Skin epidermis (tissue), 12 donors: ENCODE results near the gene SLAMF8.

Experiments used
- H3K27ac ChIP-seq, 21 experiments: fragments of 200-600 bp; sonication (generic) in 11 of 21; one replicate each; pipeline ENCODE4 v1.5.0; 2020; ENCODE audit warnings: mild to moderate bottlenecking in 3 of 21, inconsistent platforms in 2 of 21, moderate library complexity in 2 of 21
- H3K4me3 ChIP-seq, 7 experiments: fragments of 200-600 bp; sonication (generic) in 2 of 7; one replicate each; pipeline ENCODE4 v1.5.0; 2020; ENCODE audit warnings: inconsistent platforms in 2 of 7, mild to moderate bottlenecking in 2 of 7, moderate library complexity in 1 of 7

The SLAMF8 gene

DNA sequence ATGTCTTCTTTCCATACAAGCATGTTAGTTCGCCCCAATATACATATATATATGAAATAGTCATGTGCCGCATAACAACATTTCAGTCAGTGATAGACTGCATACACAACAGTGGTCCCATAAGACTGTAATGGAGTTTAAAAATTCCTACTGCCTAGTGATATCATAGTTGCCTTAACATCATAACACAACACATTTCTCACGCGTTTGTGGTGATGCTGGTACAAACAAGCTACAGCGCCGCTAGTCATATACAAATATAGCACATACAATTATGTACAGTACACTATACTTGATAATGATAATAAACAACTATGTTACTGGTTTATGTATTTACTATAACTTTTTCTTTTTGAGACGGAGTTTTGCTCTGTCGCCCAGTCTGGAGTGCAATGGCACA is 10.7 kb upstream of the SLAMF8 start:
- Histone ChIP-seq H3K27ac (no peak overlapping the region), H3K4me3 (no peak overlapping the region)

- no peak overlapping the region for H3K27ac ChIP-seq
- H3K4me3 ChIP-seq: no peak overlapping the region
Observed at GRCh38 chr1:159817276-159818041, 9.2 kb upstream of the SLAMF8 start.

GRCh38 chr1:159821171-159821867 is 5.4 kb upstream of the SLAMF8 start:
- Histone ChIP-seq H3K4me3 (no peak overlapping the region), H3K27ac (no peak overlapping the region)

DNA sequence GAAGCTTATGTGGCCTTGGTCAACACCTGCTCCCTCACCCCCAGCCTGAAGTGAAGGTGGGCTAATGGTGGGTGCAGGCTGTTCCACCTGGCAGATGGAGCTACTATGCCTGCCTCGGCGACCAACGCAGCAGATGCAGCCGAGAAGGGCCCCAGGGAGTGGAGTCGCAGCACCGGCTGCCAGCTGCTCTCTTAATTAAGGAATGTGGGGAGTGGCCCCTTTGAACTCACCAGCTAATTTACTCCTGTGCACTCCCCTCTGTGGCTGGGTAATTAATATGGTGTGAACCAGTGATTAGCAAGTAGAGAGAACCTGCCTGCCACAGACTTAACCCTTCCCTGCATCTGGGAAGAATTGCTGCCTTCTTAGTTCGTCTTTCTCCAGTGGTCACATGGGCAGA is 3.3 kb upstream of the SLAMF8 start:
- Histone ChIP-seq H3K4me3 (no peak overlapping the region), H3K27ac (peak overlapping the region in 2 of 21 experiments; percentile 10 to 30)

GRCh38 chr1:159825564-159825963 is 1.1 kb upstream of the SLAMF8 start:
- Histone ChIP-seq H3K4me3 (no peak overlapping the region), H3K27ac (peak overlapping the region in 14 of 21 experiments; percentile 9 to 88 (median 49))

- Histone ChIP-seq H3K4me3 (peak overlapping the region in 5 of 7 experiments; percentile 4 to 21 (median 14)), H3K27ac (peak overlapping the region in 17 of 21 experiments; percentile 4 to 88 (median 71))
Observed at GRCh38 chr1:159827102-159827490, 423 bp downstream of the SLAMF8 start.

GRCh38 chr1:159827549-159827948 is 876 bp downstream of the SLAMF8 start:
- Histone ChIP-seq H3K4me3 (peak overlapping the region in 4 of 7 experiments; percentile 11 to 21 (median 14)), H3K27ac (peak overlapping the region in 13 of 21 experiments; percentile 41 to 88 (median 72))

DNA sequence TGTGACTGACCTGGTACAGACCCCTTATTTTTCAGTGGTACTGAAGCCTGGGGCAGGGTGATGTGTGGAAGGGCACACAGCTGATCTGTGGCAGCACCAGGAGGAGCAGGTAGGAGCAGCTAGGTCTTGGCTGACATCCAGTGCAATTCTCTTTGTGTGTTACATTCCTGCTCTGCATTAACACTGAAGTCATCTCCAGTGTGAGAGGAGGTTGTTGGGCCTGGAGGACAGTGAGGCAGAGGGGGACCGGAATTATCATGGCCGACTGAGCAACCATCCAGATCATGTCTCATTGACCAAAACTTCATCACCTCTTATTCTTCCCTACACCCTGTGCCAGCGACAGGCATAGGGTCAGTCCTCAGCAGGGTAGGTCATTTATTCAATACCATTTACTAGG is 1.5 kb downstream of the SLAMF8 start:
- Histone ChIP-seq H3K27ac (peak overlapping the region in 9 of 21 experiments; percentile 29 to 88 (median 84)), H3K4me3 (peak overlapping the region in 5 of 7 experiments; percentile 0 to 15 (median 11))

DNA sequence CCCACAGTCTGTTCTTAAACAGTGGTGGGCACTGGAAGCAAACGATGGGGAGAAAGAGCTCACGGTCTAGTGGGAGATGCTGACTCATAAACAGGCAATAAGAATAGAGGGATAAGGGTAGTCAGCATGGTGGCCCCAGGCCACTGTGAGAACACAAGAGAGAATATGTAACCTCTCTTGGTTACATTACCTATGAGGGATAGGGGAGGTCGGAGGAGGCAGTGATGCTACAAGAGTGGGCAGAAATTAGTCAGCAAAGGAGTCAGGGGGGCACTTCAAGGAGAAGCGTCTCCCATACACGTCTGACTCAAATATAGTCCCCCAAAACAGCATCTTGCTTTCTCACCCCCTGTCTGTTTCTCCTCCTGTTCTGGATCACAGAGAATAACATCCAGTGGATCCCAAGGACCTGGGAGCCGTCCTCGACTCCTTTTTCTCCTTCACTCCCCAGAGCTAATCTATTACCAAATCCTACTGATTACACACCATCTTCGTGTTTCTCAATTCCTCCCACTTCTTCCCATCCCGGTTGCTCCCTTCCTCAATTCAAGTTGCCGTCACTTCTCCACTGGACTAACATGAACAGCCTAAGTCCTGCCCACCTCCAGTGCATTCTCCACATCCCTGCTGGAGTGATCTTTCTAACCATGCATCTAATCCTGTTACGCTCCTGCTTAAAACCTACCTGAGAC is 2.1 kb downstream of the SLAMF8 start:
- Histone ChIP-seq H3K4me3 (peak overlapping the region in 3 of 7 experiments; percentile 0 to 14 (median 1)), H3K27ac (peak overlapping the region in 9 of 21 experiments; percentile 6 to 88 (median 71))

DNA sequence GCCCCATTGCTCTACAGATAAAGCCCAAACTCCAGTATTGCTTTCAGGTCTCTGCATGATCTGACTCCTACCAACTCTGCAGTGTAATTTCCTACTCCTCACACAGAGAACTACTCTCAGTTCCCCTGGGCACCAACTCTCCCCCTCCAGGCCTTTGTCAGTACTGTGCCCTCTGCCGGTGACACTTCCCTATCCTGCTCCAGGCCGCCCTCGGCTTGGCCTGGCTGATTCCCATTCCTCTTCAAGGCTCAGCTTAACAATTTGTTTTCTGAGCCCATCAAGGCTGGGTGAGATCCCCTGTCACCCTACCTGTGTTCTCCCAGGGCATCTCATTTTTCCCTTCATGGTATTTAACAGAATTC is 2.6 kb downstream of the SLAMF8 start:
- peak overlapping the region in 2 of 7 experiments; percentile 1 to 14 for H3K4me3 ChIP-seq
- peak overlapping the region in 6 of 21 experiments; percentile 15 to 86 (median 58) for H3K27ac ChIP-seq

DNA sequence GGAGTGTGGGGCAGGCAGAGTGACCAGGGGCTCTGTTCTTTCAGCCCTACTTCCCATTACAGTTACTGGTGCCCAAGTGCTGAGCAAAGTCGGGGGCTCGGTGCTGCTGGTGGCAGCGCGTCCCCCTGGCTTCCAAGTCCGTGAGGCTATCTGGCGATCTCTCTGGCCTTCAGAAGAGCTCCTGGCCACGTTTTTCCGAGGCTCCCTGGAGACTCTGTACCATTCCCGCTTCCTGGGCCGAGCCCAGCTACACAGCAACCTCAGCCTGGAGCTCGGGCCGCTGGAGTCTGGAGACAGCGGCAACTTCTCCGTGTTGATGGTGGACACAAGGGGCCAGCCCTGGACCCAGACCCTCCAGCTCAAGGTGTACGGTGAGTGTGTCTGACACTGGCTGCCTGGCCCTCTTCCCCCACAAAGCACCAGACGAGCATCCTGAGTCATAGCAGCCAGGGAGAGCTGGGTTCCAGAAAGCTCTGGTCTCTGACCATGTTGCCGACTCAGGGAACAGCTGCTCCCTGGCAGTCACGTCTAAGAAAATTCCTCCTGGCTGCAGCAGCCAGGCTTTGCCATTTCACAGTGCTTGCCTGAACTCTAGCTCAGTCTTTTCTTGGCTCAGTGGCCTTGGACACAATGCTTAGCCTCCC is 3.3 kb downstream of the SLAMF8 start:
- Histone ChIP-seq H3K4me3 (no peak overlapping the region), H3K27ac (peak overlapping the region in 7 of 21 experiments; percentile 15 to 86 (median 39))

- Histone ChIP-seq H3K4me3 (no peak overlapping the region), H3K27ac (peak overlapping the region in 1 of 21 experiments; percentile 48)
Observed at GRCh38 chr1:159830722-159831121, 4.0 kb downstream of the SLAMF8 start.

DNA sequence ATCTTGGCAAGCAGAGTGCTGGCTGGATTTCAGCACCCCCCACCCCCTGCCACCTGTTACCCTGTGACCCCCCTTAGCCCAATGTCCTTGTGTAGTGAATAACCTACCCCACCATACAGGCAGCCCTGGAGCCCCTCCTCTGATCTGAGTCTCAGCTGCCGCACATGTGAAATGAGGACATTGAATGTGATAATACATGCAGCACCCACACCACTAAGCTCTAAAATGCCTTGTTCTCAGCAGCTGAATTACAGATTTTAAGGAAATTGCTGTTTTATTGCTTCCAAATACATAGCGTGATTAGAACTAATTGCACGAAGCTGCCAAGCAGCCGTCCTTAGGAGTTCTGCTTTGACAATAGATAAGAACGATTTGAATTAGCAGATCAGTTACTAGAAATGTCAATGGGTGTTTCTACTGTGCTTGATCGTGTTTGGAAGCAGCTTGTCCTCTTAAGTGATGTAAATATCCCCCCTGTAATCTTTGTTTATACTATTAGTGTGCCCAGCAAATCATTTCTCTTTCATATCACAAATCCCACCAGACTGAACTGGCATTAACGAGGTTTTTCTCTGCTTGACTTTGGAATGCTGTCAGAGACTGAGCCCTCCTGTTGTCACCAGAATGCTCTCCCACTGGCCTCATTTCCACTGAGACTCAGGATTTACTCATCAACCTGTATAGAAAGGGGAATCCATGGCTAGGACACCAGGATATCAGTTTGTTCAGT is 4.9 kb downstream of the SLAMF8 start:
- no peak overlapping the region for H3K27ac ChIP-seq
- no peak overlapping the region for H3K4me3 ChIP-seq

- H3K27ac ChIP-seq: no peak overlapping the region
Observed at GRCh38 chr1:159832309-159832708, 5.6 kb downstream of the SLAMF8 start.

GRCh38 chr1:159835356-159835755 is 8.7 kb downstream of the SLAMF8 start:
- Histone ChIP-seq H3K27ac (no peak overlapping the region), H3K4me3 (no peak overlapping the region)

More at GRCh38 chr1:159832309-159832708, 5.6 kb downstream of the SLAMF8 start:
- no peak overlapping the region for H3K4me3 ChIP-seq

DNA sequence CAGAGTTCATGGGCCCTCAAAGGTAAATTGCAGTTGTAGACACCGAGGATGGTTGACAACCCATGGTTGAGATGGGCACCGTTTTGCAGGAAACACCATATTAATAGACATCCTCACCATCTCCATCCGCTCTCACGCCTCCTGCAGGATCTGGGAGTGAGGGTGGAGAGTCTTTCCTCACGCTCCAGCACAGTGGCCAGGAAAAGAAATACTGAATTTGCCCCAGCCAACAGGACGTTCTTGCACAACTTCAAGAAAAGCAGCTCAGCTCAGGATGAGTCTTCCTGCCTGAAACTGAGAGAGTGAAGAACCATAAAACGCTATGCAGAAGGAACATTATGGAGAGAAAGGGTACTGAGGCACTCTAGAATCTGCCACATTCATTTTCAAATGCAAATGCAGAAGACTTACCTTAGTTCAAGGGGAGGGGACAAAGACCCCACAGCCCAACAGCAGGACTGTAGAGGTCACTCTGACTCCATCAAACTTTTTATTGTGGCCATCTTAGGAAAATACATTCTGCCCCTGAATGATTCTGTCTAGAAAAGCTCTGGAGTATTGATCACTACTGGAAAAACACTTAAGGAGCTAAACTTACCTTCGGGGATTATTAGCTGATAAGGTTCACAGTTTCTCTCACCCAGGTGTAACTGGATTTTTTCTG is 9.3 kb downstream of the SLAMF8 start:
- Histone ChIP-seq H3K27ac (no peak overlapping the region), H3K4me3 (no peak overlapping the region)

GRCh38 chr1:159838715-159839114 is 12.0 kb downstream of the SLAMF8 start:
- no peak overlapping the region for H3K4me3 ChIP-seq
- H3K27ac ChIP-seq: no peak overlapping the region

GRCh38 chr1:159839116-159839849 is 12.6 kb downstream of the SLAMF8 start:
- Histone ChIP-seq H3K27ac (no peak overlapping the region), H3K4me3 (no peak overlapping the region)
